ENCODE data around the gene GAST.

GRCh38 chr17:41711669-41712400 lies at the start of gene GAST:
- TF ChIP-seq CTCF (IDR thresholded peaks at IDR 0.05) (no peak), POLR2A (IDR thresholded peaks at IDR 0.05) (no peak)

Data from esophagus squamous epithelium (tissue), 4 donors.